ENCODE results near the gene DIS3L2.

Gene DIS3L2

GRCh38 chr2:232315049-232315922 lies 353.8 kb downstream of the DIS3L2 start:
- TF ChIP-seq TAF1 (IDR thresholded peaks at IDR 0.05; ENCODE audit: borderline replicate concordance, insufficient read depth, low read length): no peak
- TF ChIP-seq REST (IDR thresholded peaks at IDR 0.05; ENCODE audit: insufficient read depth in 1 of 2, low read depth in 2 of 2, low read length in 2 of 2): no peak

- no peak for TF ChIP-seq REST (IDR thresholded peaks at IDR 0.05; ENCODE audit: insufficient read depth in 1 of 2, low read depth in 2 of 2, low read length in 2 of 2)
- no peak for TF ChIP-seq SIN3A (IDR thresholded peaks at IDR 0.05; ENCODE audit: borderline replicate concordance, insufficient read depth, low read length)
- TF ChIP-seq FOXP2 (optimal IDR thresholded peaks at IDR 0.05; ENCODE audit: borderline replicate concordance, extremely low read depth, extremely low read length, insufficient read depth): no peak
- no peak for TF ChIP-seq TAF1 (IDR thresholded peaks at IDR 0.05; ENCODE audit: borderline replicate concordance, insufficient read depth, low read length)
- TF ChIP-seq POLR2AphosphoS5 (IDR thresholded peaks at IDR 0.05; ENCODE audit: low read depth, low read length): no peak
Observed at GRCh38 chr2:232315923-232316299, 354.4 kb downstream of the DIS3L2 start.

GRCh38 chr2:232316461-232317330 lies 355.2 kb downstream of the DIS3L2 start:
- TF ChIP-seq POLR2AphosphoS5 (IDR thresholded peaks at IDR 0.05; ENCODE audit: low read depth, low read length) (no peak), SIN3A (IDR thresholded peaks at IDR 0.05; ENCODE audit: borderline replicate concordance, insufficient read depth, low read length) (no peak), FOXP2 (optimal IDR thresholded peaks at IDR 0.05; ENCODE audit: borderline replicate concordance, extremely low read depth, extremely low read length, insufficient read depth) (no peak), REST (IDR thresholded peaks at IDR 0.05; ENCODE audit: insufficient read depth in 1 of 2, low read depth in 2 of 2, low read length in 2 of 2) (no peak), TAF1 (IDR thresholded peaks at IDR 0.05; ENCODE audit: borderline replicate concordance, insufficient read depth, low read length) (no peak)

- TF ChIP-seq SIN3A (IDR thresholded peaks at IDR 0.05; ENCODE audit: borderline replicate concordance, insufficient read depth, low read length) (no peak), POLR2AphosphoS5 (IDR thresholded peaks at IDR 0.05; ENCODE audit: low read depth, low read length) (no peak), REST (IDR thresholded peaks at IDR 0.05; ENCODE audit: insufficient read depth in 1 of 2, low read depth in 2 of 2, low read length in 2 of 2) (no peak), TAF1 (IDR thresholded peaks at IDR 0.05; ENCODE audit: borderline replicate concordance, insufficient read depth, low read length) (no peak)
Observed at GRCh38 chr2:232318169-232318855, 356.8 kb downstream of the DIS3L2 start.

Measured in PFSK-1 (cell line).